HTR-8/SVneo (cell line): ENCODE data around the gene INSIG1.

Source experiments
- DNase-seq: peaks from one replicate; pipeline ENCODE4 v3.0.0; 2011; ENCODE audit warnings: low spot score, mixed read lengths; ENCODE audit not compliant: insufficient read length
- FAIRE-seq: peaks from 2 replicates; lab custom pipeline; 2011; peaks lifted over from hg19 to GRCh38; lab: Jason Lieb, UNC

The INSIG1 gene

GRCh38 chr7:155343150-155343549 is 45.5 kb downstream of the INSIG1 start:
- FAIRE-seq = no peak
- no peak for DNase-seq

GRCh38 chr7:155343661-155344121 is 46.0 kb downstream of the INSIG1 start:
- FAIRE-seq (no peak), DNase-seq (no peak)

GRCh38 chr7:155344270-155344617 is 46.6 kb downstream of the INSIG1 start:
- no peak for FAIRE-seq
- DNase-seq = no peak

- FAIRE-seq (no peak), DNase-seq (peak; percentile 67)
Measured at GRCh38 chr7:155344618-155345433, 47.1 kb downstream of the INSIG1 start.

- FAIRE-seq = no peak
- DNase-seq = no peak
Measured at GRCh38 chr7:155345490-155345889, 47.8 kb downstream of the INSIG1 start.

- DNase-seq (no peak), FAIRE-seq (no peak)
Measured at GRCh38 chr7:155346285-155346684, 48.6 kb downstream of the INSIG1 start.

- DNase-seq (no peak), FAIRE-seq (no peak)
Measured at GRCh38 chr7:155348806-155349205, 51.1 kb downstream of the INSIG1 start.

- FAIRE-seq = no peak
- DNase-seq = no peak
Measured at GRCh38 chr7:155349601-155350331, 52.1 kb downstream of the INSIG1 start.

- no peak for DNase-seq
- no peak for FAIRE-seq
Measured at GRCh38 chr7:155351120-155351870, 53.6 kb downstream of the INSIG1 start.

GRCh38 chr7:155352076-155352752 is 54.5 kb downstream of the INSIG1 start:
- DNase-seq = no peak
- FAIRE-seq = no peak

- no peak for FAIRE-seq
- DNase-seq = no peak
Measured at GRCh38 chr7:155352753-155353115, 55.1 kb downstream of the INSIG1 start.

- FAIRE-seq (no peak), DNase-seq (no peak)
Measured at GRCh38 chr7:155353256-155353897, 55.7 kb downstream of the INSIG1 start.

GRCh38 chr7:155354371-155355048 is 56.8 kb downstream of the INSIG1 start:
- DNase-seq = no peak
- peak; percentile 96 for FAIRE-seq

GRCh38 chr7:155355176-155355575 is 57.5 kb downstream of the INSIG1 start:
- DNase-seq (no peak), FAIRE-seq (no peak)

GRCh38 chr7:155355745-155356144 is 58.1 kb downstream of the INSIG1 start:
- no peak for DNase-seq
- FAIRE-seq = no peak

GRCh38 chr7:155356323-155357105 is 58.8 kb downstream of the INSIG1 start:
- DNase-seq (peak; percentile 28), FAIRE-seq (no peak)

GRCh38 chr7:155357573-155358041 is 59.9 kb downstream of the INSIG1 start:
- DNase-seq (no peak), FAIRE-seq (no peak)
